GM23248 (cell line): ENCODE data around the gene TEX19.

Experiments used
- EZH2 ChIP-seq: fragments of 200-600 bp; sonication (generic); IDR thresholded peaks from 2 replicates; pipeline ENCODE4 v1.6.1; 2018; ENCODE audit warnings: antibody characterized with exemption, mild to moderate bottlenecking; ENCODE audit not compliant: insufficient read depth, poor library complexity, severe bottlenecking
- EZH2phosphoT487 ChIP-seq: fragments of 200-600 bp; sonication (generic); IDR thresholded peaks from 2 replicates; pipeline ENCODE4 v1.6.1; 2018; ENCODE audit warnings: antibody characterized with exemption, moderate library complexity, mild to moderate bottlenecking, low read depth; ENCODE audit not compliant: insufficient read depth

GRCh38 chr17:82384051-82384729, 25.1 kb downstream of the TEX19 start:
- no peak for TF ChIP-seq EZH2
- no peak for TF ChIP-seq EZH2phosphoT487
